IPS-NIHi7 (cell line): ENCODE measurements around the gene LGALS4.
A peak's percentile ranks its signal among the peaks of the same experiment; 100 is the strongest.
"Not testable (repeated sequence)": the region's sequence is repeated elsewhere in the genome, so short reads cannot be mapped to it uniquely, and the experiment has no call there.

Experiments
- DNase-seq: peaks from one replicate; pipeline ENCODE4 v3.0.0; 2012; ENCODE audit warnings: mixed read lengths; ENCODE audit errors: extremely low spot score

The LGALS4 gene

GRCh38 chr19:38796154-38796553, 16.6 kb downstream of the LGALS4 start:
- no peak for DNase-seq

- no peak for DNase-seq
Measured at GRCh38 chr19:38795549-38795948, 17.2 kb downstream of the LGALS4 start.

GRCh38 chr19:38793671-38794070, 19.1 kb downstream of the LGALS4 start:
- no peak for DNase-seq

DNA sequence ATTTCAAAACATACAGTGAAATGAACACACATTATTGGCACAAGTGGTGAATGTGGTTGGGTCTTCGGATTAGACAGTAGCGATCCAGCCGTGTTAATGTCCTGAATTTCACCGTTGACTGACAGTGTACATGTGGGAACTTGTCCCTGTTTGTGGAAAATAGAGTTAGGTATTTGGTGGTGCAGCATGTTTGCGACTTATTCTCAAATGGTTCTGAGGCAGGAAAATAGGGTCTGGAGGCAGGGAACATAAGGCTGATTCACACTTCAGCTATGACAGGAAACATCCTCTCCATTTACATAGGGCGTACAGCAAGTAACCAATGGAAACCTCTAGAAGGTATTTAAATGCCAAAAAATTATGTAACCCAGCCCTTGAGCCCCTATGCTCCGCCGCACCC, 19.6 kb downstream of the LGALS4 start:
- DNase-seq = no peak

DNA sequence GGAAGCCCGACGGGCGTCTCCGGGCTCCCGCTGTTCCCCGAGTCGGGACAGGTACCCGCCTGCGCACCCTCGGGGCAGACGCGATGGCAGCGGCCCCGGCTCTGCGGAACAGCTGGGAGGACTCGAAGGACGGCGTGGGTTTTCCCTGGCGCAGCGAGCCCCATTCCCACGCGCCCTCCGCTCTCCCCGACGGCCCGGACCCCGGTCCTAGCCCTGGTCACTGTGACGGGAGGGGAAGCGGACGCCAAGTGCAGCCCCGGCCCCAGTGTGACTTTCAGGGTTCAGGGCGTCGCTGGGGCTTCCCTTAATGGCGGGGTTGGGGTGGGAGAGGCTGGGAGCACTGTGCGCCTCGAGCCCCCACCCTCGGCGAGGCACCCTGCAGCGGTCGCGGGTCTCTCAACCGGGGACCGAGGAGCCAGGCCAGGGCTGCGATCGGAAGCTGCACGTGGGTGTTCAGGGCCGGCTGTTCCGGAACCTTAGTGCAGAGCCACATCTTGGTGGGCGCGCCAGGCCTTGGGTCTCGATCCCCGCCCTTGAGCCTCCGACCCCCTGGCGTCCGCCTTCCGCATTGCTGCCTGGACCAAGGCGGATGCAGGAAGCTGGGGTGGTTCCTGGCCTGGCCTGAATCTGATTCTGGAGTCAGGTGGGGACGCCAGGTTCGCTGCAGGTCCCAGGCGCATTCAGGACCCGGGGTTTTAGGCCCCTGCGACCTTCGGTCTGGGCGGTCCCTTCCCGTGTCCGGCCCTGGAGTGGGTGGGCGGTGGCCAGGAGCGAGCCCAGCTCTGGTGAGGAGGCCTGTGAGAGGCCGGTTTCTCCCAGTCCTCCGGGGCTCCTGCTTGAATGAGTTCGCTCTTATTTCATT, 20.3 kb downstream of the LGALS4 start:
- peak; percentile 58 for DNase-seq

- DNase-seq = not testable (repeated sequence)
Measured at GRCh38 chr19:38791451-38792064, 21.2 kb downstream of the LGALS4 start.

- DNase-seq = not testable (repeated sequence)
Measured at GRCh38 chr19:38790507-38791403, 22.0 kb downstream of the LGALS4 start.

DNA sequence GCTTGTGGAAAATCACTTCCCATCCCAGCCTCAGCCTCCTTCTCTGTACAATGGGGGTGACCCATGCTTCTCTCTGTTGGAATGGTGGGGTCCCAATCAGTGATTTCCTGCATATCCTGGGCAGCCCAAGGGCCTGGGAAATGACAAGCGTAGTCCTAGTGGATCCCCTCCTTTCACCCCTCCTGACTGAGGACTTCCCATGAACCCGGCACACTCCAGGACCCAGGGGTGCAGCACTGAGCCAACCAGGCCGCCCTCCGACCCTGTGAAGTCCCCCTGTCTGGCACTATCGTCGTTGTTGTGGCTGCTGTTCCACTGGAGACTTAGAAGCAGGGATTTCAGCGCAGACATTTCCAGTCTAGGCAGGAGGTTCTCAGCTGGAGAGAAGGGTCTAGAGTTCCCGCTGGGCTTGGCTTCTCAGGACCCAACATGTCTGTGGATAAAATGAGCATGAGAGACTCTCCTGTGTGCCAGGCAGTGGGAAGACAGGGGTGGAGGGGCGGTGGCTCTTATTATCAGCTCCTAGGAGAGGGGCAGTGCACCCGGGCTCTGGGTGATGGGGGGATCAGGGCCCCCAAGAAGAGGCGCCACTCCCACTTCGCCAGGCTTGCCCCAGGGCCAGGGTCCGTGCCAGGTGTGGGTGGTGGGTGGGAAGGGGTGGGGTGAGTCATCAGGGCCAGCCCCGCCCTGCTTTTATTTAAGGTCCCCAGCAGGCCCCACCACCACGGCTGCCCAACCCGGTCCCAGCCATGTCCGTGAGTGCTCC, 24.1 kb downstream of the LGALS4 start, which contains the start of gene LGALS7B:
Gene LGALS7B (plus strand): TSS at position 723 of the 766 bp plus-strand sequence. CDS start 27 bp downstream, at position 750.
- DNase-seq = no peak

DNA sequence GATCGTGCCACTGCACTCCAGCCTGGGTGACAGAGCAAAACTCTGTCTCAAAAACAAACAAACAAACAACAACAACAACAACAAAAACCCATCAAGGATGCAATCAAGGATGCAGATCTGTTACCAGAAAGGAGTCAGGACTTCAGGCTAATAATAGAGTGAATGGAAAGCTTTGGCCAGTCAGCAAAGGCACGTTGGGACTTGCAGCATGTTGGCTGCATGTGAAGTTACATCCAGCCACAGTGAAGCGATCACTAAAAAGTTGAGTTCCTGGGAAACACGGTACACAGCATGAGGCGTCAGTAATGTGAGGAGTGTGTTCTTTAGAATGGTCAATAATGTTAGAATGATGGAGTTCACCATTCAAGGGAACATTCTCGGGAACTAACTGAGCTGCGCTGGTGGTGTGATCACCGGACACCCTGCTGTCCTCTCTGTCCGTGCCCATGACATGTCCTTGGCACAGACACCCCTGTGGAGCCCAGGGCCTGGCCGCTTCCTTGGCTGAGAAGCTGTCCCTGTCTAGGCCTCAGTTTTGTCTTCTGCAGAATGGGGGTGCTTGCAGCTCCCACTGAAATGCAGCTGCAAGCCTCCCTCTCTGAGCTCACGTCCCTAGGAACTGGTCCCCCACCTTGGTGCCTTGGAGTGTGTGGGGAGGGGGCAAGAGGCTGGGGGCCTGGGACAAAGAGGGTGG, 26.0 kb downstream of the LGALS4 start:
- no peak for DNase-seq

GRCh38 chr19:38786061-38786460, 26.7 kb downstream of the LGALS4 start:
- DNase-seq = not testable (repeated sequence)

DNA sequence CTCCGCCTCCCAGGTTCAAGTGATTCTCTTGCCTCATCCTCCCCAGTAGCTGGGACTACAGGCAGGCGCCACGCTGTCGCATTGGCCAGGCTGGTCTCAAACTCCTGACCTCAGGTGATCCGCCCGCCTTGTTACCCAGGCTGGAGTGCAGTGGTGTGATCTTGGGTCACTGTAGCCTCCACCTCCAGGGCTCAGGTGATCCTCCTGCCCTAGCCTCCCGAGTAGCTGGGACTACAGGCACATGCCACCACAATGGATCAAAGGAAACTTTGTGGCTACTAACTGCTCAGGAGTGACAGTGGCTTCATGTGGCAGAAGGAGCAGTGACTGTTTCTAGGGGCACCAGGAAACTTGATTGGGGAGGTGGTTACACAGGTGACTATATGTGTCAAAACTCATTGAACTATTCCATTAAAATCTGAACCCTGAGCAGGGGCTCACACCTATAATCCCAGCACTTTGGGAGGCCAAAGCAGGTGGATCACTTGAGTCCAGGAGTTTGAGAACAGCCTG, 27.5 kb downstream of the LGALS4 start:
- DNase-seq = no peak

DNA sequence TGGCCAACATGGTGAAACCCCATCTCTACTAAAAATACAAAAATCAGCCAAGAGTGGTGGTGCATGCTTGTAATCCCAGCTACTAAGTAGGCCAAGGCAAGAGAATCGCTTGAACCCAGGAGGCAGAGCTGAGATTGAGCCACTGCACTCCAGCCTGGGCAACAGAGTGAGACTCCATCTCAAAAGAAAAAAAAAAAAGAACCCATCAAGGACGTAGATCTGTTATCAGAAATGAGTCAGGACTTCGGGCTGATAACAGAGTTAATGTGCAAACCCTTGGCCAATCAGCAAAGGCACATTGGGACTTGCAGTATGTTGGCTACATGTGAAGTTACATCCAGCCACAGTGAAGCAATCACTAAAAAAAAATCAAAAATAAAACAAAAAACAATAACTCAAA, 28.5 kb downstream of the LGALS4 start:
- DNase-seq = no peak

- DNase-seq = not testable (repeated sequence)
Measured at GRCh38 chr19:38782212-38782611, 30.5 kb downstream of the LGALS4 start.

DNA sequence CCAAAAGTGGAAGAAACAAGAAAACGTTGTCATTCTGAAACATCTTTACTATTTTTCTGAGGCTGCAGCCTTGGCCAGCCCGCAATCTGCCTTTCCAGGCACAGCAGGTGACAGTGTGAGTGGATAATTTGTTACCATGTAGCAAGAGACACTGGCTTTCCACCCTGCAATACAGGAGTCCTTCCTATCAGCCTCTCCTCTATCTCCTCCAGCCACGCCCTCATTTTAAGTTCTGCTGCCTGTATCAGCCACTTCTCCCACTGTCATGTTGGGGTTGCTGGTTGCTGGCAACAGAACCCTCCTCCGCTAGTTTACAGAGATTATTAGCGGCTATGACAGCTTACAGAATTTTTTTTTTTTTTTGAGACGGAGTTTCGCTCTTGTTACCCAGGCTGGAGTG, 31.7 kb downstream of the LGALS4 start:
- DNase-seq = no peak

GRCh38 chr19:38780443-38780842, 32.3 kb downstream of the LGALS4 start:
- DNase-seq = no peak

- DNase-seq = no peak
Measured at GRCh38 chr19:38778733-38779132, 34.0 kb downstream of the LGALS4 start.

DNA sequence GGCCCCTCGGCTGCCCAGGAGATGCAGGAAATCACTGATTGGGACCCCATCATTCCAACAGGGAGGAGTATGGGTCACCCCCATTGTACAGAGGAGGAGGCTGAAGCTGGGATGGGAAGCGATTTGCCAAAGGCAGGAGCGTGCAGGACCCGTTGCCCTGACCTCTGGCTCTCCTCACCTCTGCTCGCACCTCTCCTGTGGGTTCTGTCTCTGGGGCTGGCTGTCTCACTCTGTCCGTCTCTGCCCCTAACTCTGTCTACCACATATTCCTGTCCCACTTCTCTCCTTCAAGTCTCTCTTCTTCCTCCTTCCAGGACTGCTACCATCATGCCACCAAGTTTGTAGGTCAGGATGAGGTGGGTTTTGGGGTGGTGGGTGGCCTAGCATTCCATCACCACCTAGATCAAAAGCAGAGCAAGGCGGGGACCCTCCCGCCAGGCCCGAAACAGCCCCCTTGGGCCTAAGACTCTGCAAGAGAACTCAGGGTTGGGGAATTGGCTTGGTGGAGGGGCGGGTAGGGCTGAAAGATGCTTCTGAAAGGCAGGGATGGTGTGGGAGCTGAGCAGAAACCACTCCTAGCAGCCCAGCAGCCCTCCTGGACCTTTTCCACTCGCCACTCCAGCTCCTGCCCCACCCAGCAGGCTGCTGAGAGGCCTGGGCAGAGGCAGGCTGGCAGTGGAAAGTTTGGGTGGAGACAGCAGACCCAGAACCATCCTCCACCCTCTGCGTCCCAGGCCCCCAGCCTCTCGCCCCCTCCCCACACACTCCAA, 38.4 kb downstream of the LGALS4 start:
- DNase-seq = no peak

DNA sequence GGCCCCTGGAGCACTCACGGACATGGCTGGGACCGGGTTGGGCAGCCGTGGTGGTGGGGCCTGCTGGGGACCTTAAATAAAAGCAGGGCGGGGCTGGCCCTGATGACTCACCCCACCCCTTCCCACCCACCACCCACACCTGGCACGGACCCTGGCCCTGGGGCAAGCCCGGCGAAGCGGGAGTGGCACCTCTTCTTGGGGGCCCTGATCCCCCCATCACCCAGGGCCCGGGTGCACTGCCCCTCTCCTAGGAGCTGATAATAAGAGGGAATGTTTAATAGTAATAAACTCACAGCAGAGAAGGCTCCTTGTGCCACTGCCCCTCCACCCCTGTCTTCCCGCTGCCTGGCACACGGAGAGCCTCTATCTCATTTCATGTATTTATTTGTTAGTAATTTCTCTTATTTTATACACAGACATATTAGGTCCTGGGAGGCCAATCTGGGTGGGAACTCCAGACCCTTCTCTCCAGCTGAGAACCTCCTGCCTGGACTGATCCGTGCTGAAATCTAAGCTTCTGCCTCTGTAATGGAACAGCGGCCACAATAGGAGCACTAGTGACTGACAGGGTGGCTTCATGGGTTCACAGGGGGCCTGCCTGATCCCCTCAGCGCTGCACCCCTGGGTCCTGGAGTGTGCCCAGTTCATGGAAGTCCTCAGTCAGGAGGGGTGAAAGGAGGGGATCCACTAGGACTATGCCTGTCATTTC, 39.1 kb downstream of the LGALS4 start, which contains the start of gene LGALS7:
Gene LGALS7 (minus strand): TSS at position 49 of the 709 bp plus-strand sequence. CDS start 25 bp downstream, at position 24.
- no peak for DNase-seq

DNA sequence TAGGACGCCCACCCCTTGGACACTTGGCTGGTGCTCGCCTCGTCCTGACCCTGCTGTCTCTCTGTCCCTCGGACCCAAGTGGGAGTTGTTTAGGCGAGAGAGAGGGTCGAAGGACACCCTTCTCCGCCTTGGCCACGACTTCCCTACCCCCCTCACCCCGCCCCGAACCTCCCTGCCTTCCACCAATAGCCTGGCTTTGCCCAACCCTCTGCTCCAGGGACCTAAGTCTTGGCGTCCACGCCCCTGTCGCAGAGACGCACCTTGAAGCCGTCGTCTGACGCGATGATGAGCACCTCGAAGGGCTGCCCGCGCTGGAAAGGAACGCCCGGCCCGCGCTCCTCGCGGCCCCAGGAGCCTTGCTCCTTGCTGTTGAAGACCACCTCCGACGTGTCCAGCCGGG, 41.2 kb downstream of the LGALS4 start:
- not testable (repeated sequence) for DNase-seq
